NCI-H82 treated with DMSO at 0.1 percent for 48 hours (cell line): ENCODE results near the gene P2RY11.

Source experiments
- DNase-seq: peaks from one replicate; lab custom pipeline; 2025; ENCODE audit not compliant: unreplicated experiment; lab: John Stamatoyannopoulos, UW

Gene P2RY11

DNA sequence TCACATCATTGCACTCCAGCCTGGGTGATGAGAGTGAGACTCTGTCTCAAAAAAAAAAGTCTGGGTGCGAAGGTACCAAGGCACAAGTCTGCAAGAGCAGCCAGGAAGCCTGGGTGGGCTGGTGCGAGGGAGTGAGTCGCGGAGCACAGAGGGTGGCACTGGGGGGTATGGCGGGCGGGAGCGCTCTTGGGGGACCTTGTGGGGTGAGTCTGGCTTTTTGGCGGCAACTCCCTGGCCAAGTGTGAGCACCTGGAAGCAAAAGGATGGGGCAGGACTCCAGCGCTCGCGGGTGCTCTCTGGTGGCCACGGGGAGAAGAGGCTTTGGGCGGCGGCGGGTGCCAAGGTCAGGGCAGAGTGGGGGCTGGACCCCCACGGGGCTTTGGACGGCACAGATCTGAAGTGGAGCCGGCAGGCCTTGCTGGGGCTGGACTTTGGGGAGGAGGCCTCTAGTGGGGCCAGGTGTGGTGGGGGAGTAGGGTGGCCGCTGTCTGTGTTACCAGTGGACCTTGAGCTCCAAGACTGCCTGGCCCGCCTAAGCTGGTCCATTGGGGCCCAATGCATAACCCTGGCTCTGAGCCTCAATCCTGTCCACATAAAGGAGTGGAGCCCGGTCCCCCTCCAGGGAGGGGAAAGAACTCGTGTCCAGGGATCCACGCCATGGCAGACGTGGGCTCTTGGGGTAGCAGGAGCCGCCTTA lies 1.6 kb downstream of the P2RY11 start:
- peak; percentile 26 for DNase-seq

- DNase-seq, result no peak
Observed at GRCh38 chr19:10113592-10113963, 2.1 kb downstream of the P2RY11 start.

DNA sequence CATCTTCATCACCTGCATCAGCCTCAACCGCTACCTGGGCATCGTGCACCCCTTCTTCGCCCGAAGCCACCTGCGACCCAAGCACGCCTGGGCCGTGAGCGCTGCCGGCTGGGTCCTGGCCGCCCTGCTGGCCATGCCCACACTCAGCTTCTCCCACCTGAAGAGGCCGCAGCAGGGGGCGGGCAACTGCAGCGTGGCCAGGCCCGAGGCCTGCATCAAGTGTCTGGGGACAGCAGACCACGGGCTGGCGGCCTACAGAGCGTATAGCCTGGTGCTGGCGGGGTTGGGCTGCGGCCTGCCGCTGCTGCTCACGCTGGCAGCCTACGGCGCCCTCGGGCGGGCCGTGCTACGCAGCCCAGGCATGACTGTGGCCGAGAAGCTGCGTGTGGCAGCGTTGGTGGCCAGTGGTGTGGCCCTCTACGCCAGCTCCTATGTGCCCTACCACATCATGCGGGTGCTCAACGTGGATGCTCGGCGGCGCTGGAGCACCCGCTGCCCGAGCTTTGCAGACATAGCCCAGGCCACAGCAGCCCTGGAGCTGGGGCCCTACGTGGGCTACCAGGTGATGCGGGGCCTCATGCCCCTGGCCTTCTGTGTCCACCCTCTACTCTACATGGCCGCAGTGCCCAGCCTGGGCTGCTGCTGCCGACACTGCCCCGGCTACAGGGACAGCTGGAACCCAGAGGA lies 2.6 kb downstream of the P2RY11 start:
- DNase-seq, result no peak

GRCh38 chr19:10114651-10115391 lies 3.3 kb downstream of the P2RY11 start:
- no peak for DNase-seq

DNA sequence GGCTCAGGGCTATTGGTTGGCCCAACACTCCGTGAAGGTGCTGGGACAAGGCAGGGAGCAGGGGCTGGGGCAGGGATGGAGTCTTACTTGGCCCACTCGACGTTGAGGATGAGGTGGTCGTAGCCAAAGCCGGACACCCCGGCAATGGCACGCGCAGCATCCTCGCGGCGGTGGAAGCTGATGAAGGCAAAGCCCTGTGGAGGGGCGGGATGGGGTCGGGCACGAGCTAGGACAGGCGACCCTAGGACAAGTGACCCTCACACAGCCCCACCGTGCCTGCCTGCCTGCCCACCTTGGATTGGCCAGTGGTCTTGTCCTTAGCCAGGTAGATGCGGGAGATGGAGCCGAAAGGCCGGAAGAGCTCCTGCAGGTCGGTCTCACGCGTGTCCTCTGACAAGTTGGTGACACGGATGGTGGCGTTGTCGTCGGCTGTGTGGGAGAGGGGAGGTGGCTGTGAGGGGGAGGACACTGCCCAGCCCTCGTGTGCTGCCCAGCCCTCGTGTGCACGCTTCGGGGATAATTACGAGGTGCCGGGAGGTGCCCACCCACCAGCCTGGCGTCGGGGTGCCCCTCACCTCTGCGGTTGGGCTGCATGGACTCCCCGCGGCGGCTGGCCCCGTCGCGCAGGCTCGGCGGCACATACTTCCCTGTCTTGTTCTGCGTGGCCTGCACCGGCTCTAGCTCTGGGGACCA lies 4.0 kb downstream of the P2RY11 start:
- no peak for DNase-seq

GRCh38 chr19:10116085-10116865 lies 4.8 kb downstream of the P2RY11 start:
- no peak for DNase-seq

- no peak for DNase-seq
Observed at GRCh38 chr19:10116866-10117616, 5.5 kb downstream of the P2RY11 start.

GRCh38 chr19:10118960-10119359 lies 7.5 kb downstream of the P2RY11 start:
- DNase-seq, result no peak

GRCh38 chr19:10120538-10121189 lies 9.2 kb downstream of the P2RY11 start:
- DNase-seq, result no peak

DNA sequence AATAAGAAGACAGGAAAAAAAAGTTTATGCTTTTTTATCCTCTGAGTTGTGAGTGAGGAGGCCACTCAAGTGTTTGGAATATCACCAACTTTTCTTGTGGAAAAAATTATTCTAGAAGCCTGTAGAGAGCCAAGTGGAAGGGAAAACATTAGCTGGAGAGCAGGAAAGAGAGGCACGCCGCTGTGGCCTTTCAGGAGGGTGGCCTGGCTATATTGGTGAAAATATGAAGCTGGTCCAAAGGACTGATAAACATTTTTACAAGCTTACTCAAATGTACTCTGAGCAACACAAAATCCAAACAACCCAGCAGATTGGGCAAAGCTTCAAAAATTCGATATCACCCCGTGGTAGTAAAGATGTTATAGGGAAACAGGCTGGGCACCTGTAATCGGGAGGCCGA lies 10.6 kb downstream of the P2RY11 start:
- DNase-seq, result no peak

- DNase-seq, result no peak
Observed at GRCh38 chr19:10124429-10124828, 12.9 kb downstream of the P2RY11 start.

DNA sequence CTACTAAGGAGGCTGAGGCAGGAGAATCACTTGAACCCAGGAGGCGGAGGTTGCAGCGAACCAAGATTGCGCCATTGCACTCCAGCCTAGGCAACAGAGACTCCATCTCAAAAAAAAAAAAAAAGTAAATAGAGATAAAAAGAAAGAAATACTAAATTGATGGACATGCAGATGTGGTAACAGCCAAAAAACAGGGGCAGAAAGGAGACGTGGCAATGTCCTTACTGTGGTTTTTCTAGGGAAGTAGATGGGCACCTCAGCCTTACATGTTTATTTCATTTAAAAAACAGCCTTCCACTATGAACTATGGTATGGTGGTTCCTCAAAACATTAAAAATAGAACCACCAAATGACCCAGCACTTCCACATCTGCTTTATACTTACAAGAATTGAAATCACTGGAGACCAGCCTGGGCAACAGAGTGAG lies 14.7 kb downstream of the P2RY11 start:
- no peak for DNase-seq

GRCh38 chr19:10132905-10133304 lies 21.4 kb downstream of the P2RY11 start:
- DNase-seq, result no peak

- no peak for DNase-seq
Observed at GRCh38 chr19:10133596-10133995, 22.1 kb downstream of the P2RY11 start.

DNA sequence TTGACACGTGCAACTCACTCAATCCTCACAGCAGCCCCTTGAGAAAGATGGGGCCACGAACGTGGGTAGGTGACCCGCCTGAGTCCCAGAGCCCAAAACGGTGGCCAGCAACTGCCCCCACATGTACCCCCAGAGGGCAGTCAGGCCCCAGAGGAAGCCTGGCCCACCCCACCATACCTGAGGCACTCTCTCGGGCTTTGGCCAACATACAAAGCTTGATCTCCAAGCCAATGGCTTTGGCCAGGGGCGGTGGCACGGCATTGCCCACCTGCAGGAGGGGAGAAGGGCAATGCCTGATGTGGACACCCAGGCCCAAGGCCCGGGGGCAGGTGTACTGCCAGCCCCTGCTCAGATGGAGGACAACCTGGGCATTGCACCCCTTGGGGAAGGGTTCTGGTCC lies 22.5 kb downstream of the P2RY11 start:
- DNase-seq, result no peak

- no peak for DNase-seq
Observed at GRCh38 chr19:10135551-10136334, 24.2 kb downstream of the P2RY11 start.

GRCh38 chr19:10136936-10137335 lies 25.4 kb downstream of the P2RY11 start:
- DNase-seq, result no peak

DNA sequence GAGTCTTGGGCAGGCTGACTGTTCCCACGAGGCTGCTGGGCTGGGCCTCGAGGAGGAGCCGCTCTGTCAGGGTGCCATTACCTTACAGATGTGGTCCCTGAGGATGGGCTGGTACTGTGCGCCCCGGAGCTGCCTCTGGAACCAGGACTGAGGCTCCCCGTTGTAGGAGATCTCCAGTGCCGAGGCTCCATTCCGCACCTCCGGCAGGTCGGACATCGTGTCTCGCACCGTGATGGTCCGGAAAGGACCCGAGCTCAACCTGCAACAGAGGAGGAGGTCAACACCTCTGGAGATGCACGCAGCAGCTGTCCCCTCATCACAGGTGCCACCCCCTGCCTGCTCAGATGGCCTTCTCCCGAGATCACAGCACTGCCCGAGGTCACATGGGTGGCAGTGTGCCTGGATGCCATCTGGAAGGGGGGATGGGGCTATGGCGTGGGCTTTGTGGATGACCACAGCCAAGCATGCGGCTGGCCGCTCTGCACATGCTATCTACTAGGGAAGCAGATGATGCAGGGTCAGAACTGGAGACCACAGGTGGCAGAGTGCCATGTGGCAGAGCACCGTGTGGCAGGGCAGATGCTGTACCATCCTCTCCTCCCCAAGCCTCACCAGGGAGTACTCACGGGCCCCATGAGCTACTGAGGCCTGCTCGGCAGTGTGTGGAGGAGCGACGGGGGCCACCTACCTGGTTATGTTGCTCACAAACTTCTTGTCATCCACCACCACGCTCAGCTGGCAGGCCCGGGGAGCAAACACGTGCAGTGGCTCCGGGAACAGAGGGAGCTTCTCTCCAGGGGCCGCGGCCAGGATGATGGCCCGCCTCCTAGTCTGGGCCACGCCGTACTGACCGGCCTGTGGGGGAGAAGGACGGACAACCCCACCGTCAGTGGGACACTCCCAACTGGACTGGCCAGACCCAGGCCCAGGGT lies 26.5 kb downstream of the P2RY11 start:
- DNase-seq, result no peak
